Endothelial cell of umbilical vein (primary cell): ENCODE results near the gene ZNF611. TPM values are rescaled to one million over a fixed set of nuclear protein-coding genes. Genes with fewer than 3 reads are reported as not detected.

Experiments used
- BruUV-seq: library from RNA; stranded (reverse); fragments of 400-500 nt; replicated peaks from 2 replicates; lab custom pipeline; 2021; lab: Mats Ljungman, UMichigan
- CTCF ChIA-PET: fragments of 300-600, 350-600 bp; sonication (Branson Sonifier 250); formaldehyde crosslinking; loops from one replicate; lab custom pipeline; 2021; ENCODE audit warnings: antibody characterized with exemption, inconsistent platforms; lab: Charles Lee
- POLR2A ChIA-PET: fragments of 300-600, 350-600 bp; sonication (Branson Sonifier 250); formaldehyde crosslinking; loops from one replicate; lab custom pipeline; 2021; ENCODE audit warnings: antibody characterized with exemption, inconsistent platforms; lab: Charles Lee
- DNase-seq: peaks from one replicate; pipeline ENCODE4 v3.0.0-alpha.2; 2011; ENCODE audit warnings: low read depth, low spot score
- FAIRE-seq: peaks from 2 replicates; lab custom pipeline; 2011; peaks lifted over from hg19 to GRCh38; lab: Jason Lieb, UNC
- H2AFZ ChIP-seq: 2 replicates; pipeline ENCODE4 v1.6.0; 2012; ENCODE audit warnings: low read depth, low read length, control low read depth, inconsistent platforms
- H3K27ac ChIP-seq: 2 replicates; pipeline ENCODE4 v1.5.1; 2011; ENCODE audit warnings: low read depth, mild to moderate bottlenecking, control low read depth, low read length, moderate library complexity; ENCODE audit not compliant: insufficient read depth
- H3K27me3 ChIP-seq, 2 experiments: 2 replicates each; pipeline versions ENCODE4 v1.6.0 to v1.6.1; 2011; ENCODE audit warnings: low read length in 2 of 2, mixed read lengths in 1 of 2; ENCODE audit not compliant: control insufficient read depth in 2 of 2, insufficient read depth in 2 of 2
- H3K36me3 ChIP-seq, 2 experiments: 2 replicates in 1 of 2; 3 replicates in 1 of 2; pipeline ENCODE4 v1.5.1; 2011; ENCODE audit warnings: low read length in 2 of 2, mild to moderate bottlenecking in 1 of 2, moderate library complexity in 1 of 2; ENCODE audit not compliant: control insufficient read depth in 2 of 2, insufficient read depth in 2 of 2; ENCODE audit errors: extremely low read depth in 1 of 2
- H3K4me1 ChIP-seq: 3 replicates; pipeline ENCODE4 v1.5.1; 2011; ENCODE audit warnings: mild to moderate bottlenecking, low read length; ENCODE audit not compliant: control insufficient read depth, insufficient read depth; ENCODE audit errors: extremely low read depth
- H3K4me2 ChIP-seq: 2 replicates; pipeline ENCODE4 v1.6.1; 2011; ENCODE audit warnings: low read length, control low read depth, mixed read lengths; ENCODE audit not compliant: insufficient read depth
- H3K4me3 ChIP-seq, 3 experiments: fragments of 200-600 bp in 1 of 3; sonication (generic), shearing (Covaris generic) in 1 of 3; replicated peaks in 1 of 3; 2 replicates each; pipeline ENCODE4 v1.5.1; 2011 to 2016; ENCODE audit warnings: control low read depth in 3 of 3, low read length in 3 of 3, mild to moderate bottlenecking in 2 of 3, inconsistent platforms in 1 of 3, low read depth in 1 of 3, moderate library complexity in 1 of 3; ENCODE audit not compliant: insufficient read depth in 1 of 3
- H3K79me2 ChIP-seq: 2 replicates; pipeline ENCODE4 v1.6.0; 2012; ENCODE audit warnings: low read length, inconsistent platforms; ENCODE audit not compliant: control insufficient read depth, insufficient read depth
- H3K9ac ChIP-seq: replicated peaks from 2 replicates; pipeline ENCODE3; 2011; ENCODE audit warnings: low read length, control low read depth; ENCODE audit not compliant: insufficient read depth; ENCODE audit errors: extremely low read depth
- H3K9me1 ChIP-seq: replicated peaks from 3 replicates; pipeline ENCODE4 v1.6.0; 2011; ENCODE audit warnings: mild to moderate bottlenecking, low read length; ENCODE audit not compliant: control insufficient read depth, insufficient read depth; ENCODE audit errors: extremely low read depth
- H3K9me3 ChIP-seq: replicated peaks from 2 replicates; pipeline ENCODE4 v1.5.1; 2012; ENCODE audit warnings: low read length, inconsistent platforms; ENCODE audit not compliant: control insufficient read depth, insufficient read depth
- H4K20me1 ChIP-seq: replicated peaks from 2 replicates; pipeline ENCODE3; 2011; ENCODE audit warnings: mild to moderate bottlenecking, low read length; ENCODE audit not compliant: control insufficient read depth, insufficient read depth; ENCODE audit errors: extremely low read depth
- CTCF ChIP-seq, 2 donors: IDR thresholded peaks; 1 replicate in 1 of 2; 2 replicates in 1 of 2; pipeline ENCODE4 v1.5.1; 2011; ENCODE audit warnings: low read length in 2 of 2, mild to moderate bottlenecking in 2 of 2, moderate library complexity in 2 of 2, control low read depth in 1 of 2, inconsistent platforms in 1 of 2, low read depth in 1 of 2; ENCODE audit not compliant: insufficient read depth in 1 of 2; ENCODE audit errors: extremely low read depth in 1 of 2
- EZH2 ChIP-seq: IDR thresholded peaks from 2 replicates; pipeline ENCODE4 v1.6.1; 2012; ENCODE audit warnings: borderline replicate concordance, low read depth, mild to moderate bottlenecking, moderate library complexity, low read length, inconsistent platforms; ENCODE audit not compliant: severe bottlenecking
- FOS ChIP-seq: IDR thresholded peaks from 2 replicates; pipeline ENCODE4 v1.6.1; 2011; ENCODE audit warnings: mild to moderate bottlenecking, low read length, moderate library complexity, borderline replicate concordance; ENCODE audit not compliant: insufficient read depth
- GATA2 ChIP-seq: IDR thresholded peaks from 2 replicates; pipeline ENCODE4 v1.7.0; 2011; ENCODE audit warnings: low read depth, mild to moderate bottlenecking, moderate library complexity, mixed read lengths, low read length; ENCODE audit not compliant: insufficient read length, insufficient read depth
- JUN ChIP-seq: IDR thresholded peaks from 2 replicates; pipeline ENCODE4 v1.6.1; 2011; ENCODE audit warnings: borderline replicate concordance, low read depth; ENCODE audit not compliant: insufficient read length, insufficient read depth
- MAX ChIP-seq: IDR thresholded peaks from 2 replicates; pipeline ENCODE4 v1.6.1; 2011; ENCODE audit not compliant: insufficient read depth, insufficient read length
- MYC ChIP-seq: IDR thresholded peaks from one replicate; pipeline ENCODE4 v1.6.1; 2011; ENCODE audit warnings: mild to moderate bottlenecking, low read depth, low read length
- POLR2A ChIP-seq: IDR thresholded peaks from 2 replicates; pipeline ENCODE4 v1.6.1; 2012; ENCODE audit warnings: low read depth, mild to moderate bottlenecking, control low read depth, low read length
- POLR2AphosphoS5 ChIP-seq: IDR thresholded peaks from 2 replicates; pipeline ENCODE4 v1.6.1; 2012; ENCODE audit warnings: low read depth, mild to moderate bottlenecking, control low read depth, low read length, moderate library complexity; ENCODE audit not compliant: insufficient read depth
- dilution Hi-C: fragments of 300-500 bp; cut with MboI; formaldehyde crosslinking; loops from one replicate; pipeline ENCODE4 v1.15.0; 2019; ENCODE audit warnings: low sequenced_read_pairs; ENCODE audit not compliant: extremely low pct_ligation_motif_present
- intact Hi-C: fragments of 100-400 bp; cut with micrococcal nuclease; formaldehyde crosslinking; loops from one replicate; pipeline ENCODE4 v1.10.0; 2022
- polyA plus RNA-seq, 4 experiments: library from polyadenylated mRNA; depleted of rRNA in 3 of 4; stranded (reverse) in 3 of 4; unstranded in 1 of 4; fragments of >200 nt; gene quantifications; 2 replicates each; pipeline versions ENCODE4 v1.2.1 to v1.2.3, GENCODE V29; 2011 to 2012; ENCODE audit warnings: missing spikeins in 1 of 4
- total RNA-seq: library from RNA; stranded (reverse); gene quantifications from 2 replicates; pipeline ENCODE4 v1.2.3, GENCODE V29; 2021

The ZNF611 gene
- total and polyA plus RNA-seq, 2 donors (not counting 3 experiments of a cell fraction or from before 2014, with no cell fraction given) = 3.1 to 20.0 TPM

- H3K9ac ChIP-seq = no peak overlapping the region
- dilution Hi-C loops (no loop called here), intact Hi-C loops (no loop called here)
- no peak overlapping the region for H3K27ac ChIP-seq
- ChIA-PET POLR2A (no interaction called here), CTCF (no interaction called here)
- no peak overlapping the region for H3K4me2 ChIP-seq
- no peak overlapping the region for H3K4me3 ChIP-seq
- DNase-seq = no peak
- H3K27me3 ChIP-seq = no peaks in the 10 kb centered on the region
- no peaks in the 10 kb centered on the region for H3K79me2 ChIP-seq
- TF ChIP-seq POLR2A (no peak), MYC (no peak), JUN (no peak), CTCF (IDR thresholded peaks at IDR 0.05; ENCODE audit: extremely low read depth in 1 of 2, insufficient read depth in 1 of 2, low read depth in 1 of 2, low read length in 2 of 2) (no peak), MAX (no peak), GATA2 (no peak), POLR2AphosphoS5 (no peak), FOS (no peak), EZH2 (no peak)
- no peaks in the 10 kb centered on the region for H3K36me3 ChIP-seq
- FAIRE-seq = no peak
- no peaks in the 10 kb centered on the region for H3K9me1 ChIP-seq
- H4K20me1 ChIP-seq = no peaks in the 10 kb centered on the region
- H3K4me1 ChIP-seq = no peaks in the 10 kb centered on the region
- no peaks in the 10 kb centered on the region for H3K9me3 ChIP-seq
- no TSS peak for BruUV-seq
- no peak overlapping the region for H2AFZ ChIP-seq
Measured at GRCh38 chr19:52743091-52743490, 8.2 kb upstream of the ZNF611 start.
